Natural killer cell (primary cell): ENCODE data around the gene TM2D3. TPM values are rescaled to one million over a fixed set of nuclear protein-coding genes. Genes with fewer than 3 reads are reported as not detected.

Experiments used
- ATAC-seq, 3 donors: fragments of 150-1000 bp in 2 of 3; fragments of 200-7000 bp in 1 of 3; cut with Tn5 transposase; 1 replicate in 1 of 3; 2 replicates in 2 of 3; pipeline ENCODE4 v1.10.0; 2021; ENCODE audit warnings: mild to moderate bottlenecking in 2 of 3, moderate library complexity in 2 of 3
- DNase-seq, 2 donors: peaks; one replicate each; pipeline versions ENCODE4 v3.0.0 to v3.0.0-alpha.2; 2013 to 2021; ENCODE audit warnings: mixed read lengths in 1 of 2
- H3K27ac ChIP-seq: one replicate; pipeline ENCODE4 v1.5.1; 2013; ENCODE audit warnings: mild to moderate bottlenecking, low read length
- H3K27me3 ChIP-seq: one replicate; pipeline ENCODE4 v1.6.1; 2013; ENCODE audit warnings: low read length; ENCODE audit not compliant: control insufficient read depth, insufficient read depth
- H3K36me3 ChIP-seq: one replicate; pipeline ENCODE4 v1.6.1; 2013; ENCODE audit warnings: low read length; ENCODE audit not compliant: control insufficient read depth, insufficient read depth
- H3K4me1 ChIP-seq: one replicate; pipeline ENCODE4 v1.6.1; 2013; ENCODE audit warnings: low read length; ENCODE audit not compliant: control insufficient read depth, insufficient read depth
- H3K4me3 ChIP-seq: one replicate; pipeline ENCODE4 v1.5.1; 2013; ENCODE audit warnings: low read length
- H3K9me3 ChIP-seq: one replicate; pipeline ENCODE4 v1.6.1; 2013; ENCODE audit warnings: low read length; ENCODE audit not compliant: control insufficient read depth, insufficient read depth
- H3K27ac Mint-ChIP-seq, 2 donors: one replicate each; pipeline ENCODE4 v1.8.0; 2022; ENCODE audit warnings: mild to moderate bottlenecking in 2 of 2, mixed read lengths in 2 of 2, moderate library complexity in 1 of 2
- H3K27me3 Mint-ChIP-seq, 2 donors: one replicate each; pipeline ENCODE4 v1.8.0; 2022; ENCODE audit warnings: low read depth in 2 of 2, mixed read lengths in 2 of 2
- H3K36me3 Mint-ChIP-seq: one replicate; pipeline ENCODE4 v1.8.0; 2022; ENCODE audit warnings: mixed read lengths
- H3K4me1 Mint-ChIP-seq, 2 donors: one replicate each; pipeline ENCODE4 v1.8.0; 2022; ENCODE audit warnings: mixed read lengths in 2 of 2
- H3K4me3 Mint-ChIP-seq: one replicate; pipeline ENCODE4 v1.8.0; 2022; ENCODE audit warnings: mild to moderate bottlenecking, moderate library complexity, mixed read lengths
- H3K9me3 Mint-ChIP-seq, 2 donors: one replicate each; pipeline ENCODE4 v1.8.0; 2022; ENCODE audit warnings: mixed read lengths in 2 of 2
- WGBS: methylation state at CpG from one replicate; pipeline ENCODE4 v1.1.7; 2013; ENCODE audit warnings: missing lambda C conversion rate; ENCODE audit not compliant: insufficient coverage; 5-methylcytosine and 5-hydroxymethylcytosine counted together
- intact Hi-C: fragments of 100-400 bp; cut with micrococcal nuclease; formaldehyde crosslinking; loops from one replicate; pipeline ENCODE4 v1.14.2; 2022
- total RNA-seq, 4 donors: library from RNA; stranded (reverse); fragments of 120-200 nt in 1 of 4; gene quantifications; one replicate each; pipeline versions ENCODE4 v1.2.3 to v1.2.4, GENCODE V29; 2013 to 2022
- TF ChIP-seq, protein P1 (sequence below): fragments of 200-600 bp; IDR thresholded peaks from one replicate; pipeline ENCODE4 v1.8.0; 2022; ENCODE audit warnings: antibody characterized with exemption

Gene TM2D3
- total RNA-seq, 3 donors from 2014 or later (not counting 1 experiment from before 2014, with no cell fraction given): 59.4 to 76.4 (median 71.2) TPM

- Mint-ChIP-seq H3K27me3 (no peaks in the 10 kb centered on the region), H3K36me3 (peaks cover 11% of the 10 kb centered on the region), H3K4me1 (peaks cover 29% of the 10 kb centered on the region in 2 donors), H3K27ac (peak overlapping the region in 1 of 2 donors; percentile 96), H3K9me3 (no peaks in the 10 kb centered on the region), H3K4me3 (peak overlapping the region; percentile 92)
- Histone ChIP-seq H3K4me1 (peaks cover 19% of the 10 kb centered on the region), H3K4me3 (no peak overlapping the region), H3K9me3 (no peaks in the 10 kb centered on the region), H3K36me3 (peaks cover 41% of the 10 kb centered on the region), H3K27ac (no peak overlapping the region), H3K27me3 (no peaks in the 10 kb centered on the region)
- 82% methylated on average over 3 of the region's 5 CpGs for WGBS
- no peak for DNase-seq
- intact Hi-C loops: no loop called here
- TF ChIP-seq, protein P1, sequence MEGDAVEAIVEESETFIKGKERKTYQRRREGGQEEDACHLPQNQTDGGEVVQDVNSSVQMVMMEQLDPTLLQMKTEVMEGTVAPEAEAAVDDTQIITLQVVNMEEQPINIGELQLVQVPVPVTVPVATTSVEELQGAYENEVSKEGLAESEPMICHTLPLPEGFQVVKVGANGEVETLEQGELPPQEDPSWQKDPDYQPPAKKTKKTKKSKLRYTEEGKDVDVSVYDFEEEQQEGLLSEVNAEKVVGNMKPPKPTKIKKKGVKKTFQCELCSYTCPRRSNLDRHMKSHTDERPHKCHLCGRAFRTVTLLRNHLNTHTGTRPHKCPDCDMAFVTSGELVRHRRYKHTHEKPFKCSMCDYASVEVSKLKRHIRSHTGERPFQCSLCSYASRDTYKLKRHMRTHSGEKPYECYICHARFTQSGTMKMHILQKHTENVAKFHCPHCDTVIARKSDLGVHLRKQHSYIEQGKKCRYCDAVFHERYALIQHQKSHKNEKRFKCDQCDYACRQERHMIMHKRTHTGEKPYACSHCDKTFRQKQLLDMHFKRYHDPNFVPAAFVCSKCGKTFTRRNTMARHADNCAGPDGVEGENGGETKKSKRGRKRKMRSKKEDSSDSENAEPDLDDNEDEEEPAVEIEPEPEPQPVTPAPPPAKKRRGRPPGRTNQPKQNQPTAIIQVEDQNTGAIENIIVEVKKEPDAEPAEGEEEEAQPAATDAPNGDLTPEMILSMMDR: no peak
- no peak for ATAC-seq
Measured at GRCh38 chr15:101650145-101650544, 2.0 kb downstream of the TM2D3 start.

DNA sequence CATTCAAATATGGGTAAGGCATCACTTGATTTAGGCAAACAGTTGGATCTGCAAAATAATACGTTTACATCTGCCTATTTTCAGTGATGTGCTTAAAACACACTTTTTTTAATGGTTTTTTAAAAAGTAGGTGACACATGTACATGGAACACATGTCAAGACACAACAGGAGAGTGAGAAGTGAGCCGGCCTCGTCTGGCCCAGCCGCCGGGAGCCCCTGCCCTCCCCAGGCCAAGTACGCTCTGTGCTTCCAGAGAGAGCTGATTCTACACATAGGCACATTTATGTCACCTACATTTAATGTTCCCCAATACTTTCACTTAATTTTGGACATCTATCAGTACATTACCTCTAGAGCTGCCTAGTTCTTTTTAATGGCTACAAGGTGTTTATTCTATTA, 3.8 kb downstream of the TM2D3 start:
- no peak for DNase-seq
- Mint-ChIP-seq H3K9me3 (no peaks in the 10 kb centered on the region), H3K36me3 (peaks cover 21% of the 10 kb centered on the region), H3K27ac (no peak overlapping the region), H3K4me1 (peaks cover 29% of the 10 kb centered on the region in 2 donors), H3K27me3 (no peaks in the 10 kb centered on the region), H3K4me3 (no peak overlapping the region)
- Histone ChIP-seq H3K4me1 (peaks cover 18% of the 10 kb centered on the region), H3K36me3 (peaks cover 57% of the 10 kb centered on the region), H3K4me3 (no peak overlapping the region), H3K9me3 (no peaks in the 10 kb centered on the region), H3K27ac (no peak overlapping the region), H3K27me3 (no peaks in the 10 kb centered on the region)
- TF ChIP-seq, protein P1: no peak
- 92% methylated on average over 6 of the region's 6 CpGs for WGBS
- ATAC-seq: no peak
- intact Hi-C loops: no loop called here

GRCh38 chr15:101647251-101647650, 4.9 kb downstream of the TM2D3 start:
- Mint-ChIP-seq H3K27me3 (no peaks in the 10 kb centered on the region), H3K4me1 (peaks cover 32 to 33% of the 10 kb centered on the region in 2 donors), H3K9me3 (no peaks in the 10 kb centered on the region), H3K4me3 (no peak overlapping the region), H3K36me3 (peaks cover 21% of the 10 kb centered on the region), H3K27ac (no peak overlapping the region)
- no peak overlapping the region for H3K27ac ChIP-seq
- WGBS: 92% methylated on average over 3 of the region's 3 CpGs
- no peak overlapping the region for H3K4me3 ChIP-seq
- H3K27me3 ChIP-seq: no peaks in the 10 kb centered on the region
- peaks cover 11% of the 10 kb centered on the region for H3K4me1 ChIP-seq
- no peak for ATAC-seq
- TF ChIP-seq, protein P1: no peak
- intact Hi-C loops: no loop called here
- H3K9me3 ChIP-seq: no peaks in the 10 kb centered on the region
- DNase-seq: no peak
- H3K36me3 ChIP-seq: peaks cover 63% of the 10 kb centered on the region

GRCh38 chr15:101646672-101647071, 5.5 kb downstream of the TM2D3 start:
- no peaks in the 10 kb centered on the region for H3K9me3 Mint-ChIP-seq
- H3K4me3 ChIP-seq: no peak overlapping the region
- H3K36me3 ChIP-seq: peaks cover 68% of the 10 kb centered on the region
- no peak overlapping the region for H3K27ac ChIP-seq
- no peaks in the 10 kb centered on the region for H3K27me3 Mint-ChIP-seq
- 89% methylated on average over 7 of the region's 8 CpGs for WGBS
- TF ChIP-seq, protein P1: no peak
- peaks cover 10% of the 10 kb centered on the region for H3K4me1 ChIP-seq
- intact Hi-C loops: no loop called here
- H3K27me3 ChIP-seq: no peaks in the 10 kb centered on the region
- H3K27ac Mint-ChIP-seq: no peak overlapping the region
- ATAC-seq (no peak), DNase-seq (no peak)
- peaks cover 21% of the 10 kb centered on the region for H3K36me3 Mint-ChIP-seq
- H3K9me3 ChIP-seq: no peaks in the 10 kb centered on the region
- peaks cover 38 to 39% of the 10 kb centered on the region in 2 donors for H3K4me1 Mint-ChIP-seq
- no peak overlapping the region for H3K4me3 Mint-ChIP-seq
